GM21529 (cell line): ENCODE measurements around the gene CILP.
A peak's percentile ranks its signal among the peaks of the same experiment; 100 is the strongest.
"Not testable (repeated sequence)": the region's sequence is repeated elsewhere in the genome, so short reads cannot be mapped to it uniquely, and the experiment has no call there.

Experiments
- ATAC-seq: cut with Tn5 transposase; IDR thresholded peaks from one replicate; pipeline ENCODE4 v1.9.1; 2021; ENCODE audit not compliant: unreplicated experiment

Gene CILP, protein sequence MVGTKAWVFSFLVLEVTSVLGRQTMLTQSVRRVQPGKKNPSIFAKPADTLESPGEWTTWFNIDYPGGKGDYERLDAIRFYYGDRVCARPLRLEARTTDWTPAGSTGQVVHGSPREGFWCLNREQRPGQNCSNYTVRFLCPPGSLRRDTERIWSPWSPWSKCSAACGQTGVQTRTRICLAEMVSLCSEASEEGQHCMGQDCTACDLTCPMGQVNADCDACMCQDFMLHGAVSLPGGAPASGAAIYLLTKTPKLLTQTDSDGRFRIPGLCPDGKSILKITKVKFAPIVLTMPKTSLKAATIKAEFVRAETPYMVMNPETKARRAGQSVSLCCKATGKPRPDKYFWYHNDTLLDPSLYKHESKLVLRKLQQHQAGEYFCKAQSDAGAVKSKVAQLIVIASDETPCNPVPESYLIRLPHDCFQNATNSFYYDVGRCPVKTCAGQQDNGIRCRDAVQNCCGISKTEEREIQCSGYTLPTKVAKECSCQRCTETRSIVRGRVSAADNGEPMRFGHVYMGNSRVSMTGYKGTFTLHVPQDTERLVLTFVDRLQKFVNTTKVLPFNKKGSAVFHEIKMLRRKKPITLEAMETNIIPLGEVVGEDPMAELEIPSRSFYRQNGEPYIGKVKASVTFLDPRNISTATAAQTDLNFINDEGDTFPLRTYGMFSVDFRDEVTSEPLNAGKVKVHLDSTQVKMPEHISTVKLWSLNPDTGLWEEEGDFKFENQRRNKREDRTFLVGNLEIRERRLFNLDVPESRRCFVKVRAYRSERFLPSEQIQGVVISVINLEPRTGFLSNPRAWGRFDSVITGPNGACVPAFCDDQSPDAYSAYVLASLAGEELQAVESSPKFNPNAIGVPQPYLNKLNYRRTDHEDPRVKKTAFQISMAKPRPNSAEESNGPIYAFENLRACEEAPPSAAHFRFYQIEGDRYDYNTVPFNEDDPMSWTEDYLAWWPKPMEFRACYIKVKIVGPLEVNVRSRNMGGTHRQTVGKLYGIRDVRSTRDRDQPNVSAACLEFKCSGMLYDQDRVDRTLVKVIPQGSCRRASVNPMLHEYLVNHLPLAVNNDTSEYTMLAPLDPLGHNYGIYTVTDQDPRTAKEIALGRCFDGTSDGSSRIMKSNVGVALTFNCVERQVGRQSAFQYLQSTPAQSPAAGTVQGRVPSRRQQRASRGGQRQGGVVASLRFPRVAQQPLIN

DNA sequence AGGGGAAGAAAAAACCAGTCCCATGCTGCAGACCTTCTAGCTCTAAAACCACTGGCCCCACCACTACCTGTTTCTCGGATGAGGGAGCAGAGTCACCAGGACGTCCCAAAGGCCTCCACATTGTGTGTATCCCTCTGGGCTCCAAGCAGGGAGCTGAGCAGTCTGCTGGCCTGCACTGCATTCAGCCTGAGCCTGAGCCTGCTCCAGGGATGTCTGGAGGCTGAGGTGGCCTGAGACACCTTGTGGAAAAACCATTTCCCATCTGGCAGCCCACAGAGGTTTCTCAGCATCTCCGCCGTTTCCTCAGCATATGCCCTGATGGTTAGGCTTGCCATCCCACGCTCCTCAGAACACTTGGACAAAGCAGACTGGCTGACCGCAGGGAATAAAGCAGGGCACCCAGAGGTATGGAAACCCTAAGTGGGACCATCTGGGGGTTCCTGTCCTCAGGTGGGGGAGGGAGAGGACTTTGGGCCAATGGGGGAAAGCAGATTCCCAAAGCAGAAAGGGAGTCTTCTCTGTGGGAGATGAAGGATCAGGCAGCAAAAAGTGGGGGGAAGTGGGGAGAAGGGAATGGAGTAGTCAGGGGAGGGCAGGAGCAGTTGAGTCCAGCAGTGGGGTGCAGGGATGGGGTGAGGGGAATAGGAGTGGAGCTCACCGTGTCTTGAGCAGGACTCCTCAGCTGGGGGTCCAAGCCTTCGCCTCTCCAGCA, at the start of gene CILP:
TSS of gene CILP (minus strand) at position 704 of the 712 bp plus-strand sequence. CDS start 1,718 bp downstream, outside the sequence.
- no peak for ATAC-seq

DNA sequence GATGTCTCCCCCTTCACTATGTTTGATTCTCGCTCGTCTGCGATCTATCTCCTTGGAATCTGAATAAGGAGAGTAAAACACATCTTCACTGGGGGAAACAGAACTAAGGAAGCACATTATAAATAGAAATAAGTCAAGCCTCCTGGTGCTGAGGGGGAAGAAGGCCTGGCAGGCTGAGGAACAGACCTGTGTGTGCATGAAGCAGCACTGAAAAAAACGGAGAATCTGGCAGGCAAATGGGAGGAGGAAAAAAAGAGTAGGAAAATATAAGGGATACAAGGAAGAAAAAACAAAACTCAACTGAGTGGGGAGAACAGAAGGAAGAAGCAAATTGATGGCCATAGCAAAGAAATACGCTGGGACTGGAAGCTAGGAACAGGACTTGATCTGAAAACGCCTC, 49.7 kb upstream of the CILP start:
- no peak for ATAC-seq

DNA sequence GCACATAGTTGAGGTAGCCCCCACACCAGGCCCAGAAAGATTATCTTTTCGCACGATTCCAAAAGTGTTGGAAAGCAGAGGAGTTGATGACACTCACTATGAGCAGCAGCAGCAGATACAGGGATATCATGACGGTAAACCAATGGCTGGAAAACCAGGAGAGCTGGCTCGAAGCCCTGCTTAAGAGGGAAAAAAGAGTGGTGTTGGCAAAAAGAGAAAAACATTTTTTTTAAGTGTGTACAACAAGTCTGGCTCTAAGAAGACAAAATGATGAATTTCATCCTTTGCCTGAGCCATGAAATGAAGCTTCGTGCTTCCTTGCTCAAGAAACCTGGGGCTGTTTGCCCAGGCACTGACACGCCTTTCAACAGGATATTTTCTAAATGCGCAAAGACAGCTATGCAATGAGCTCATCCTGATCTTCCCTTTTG, 48.1 kb upstream of the CILP start:
- ATAC-seq, result no peak

DNA sequence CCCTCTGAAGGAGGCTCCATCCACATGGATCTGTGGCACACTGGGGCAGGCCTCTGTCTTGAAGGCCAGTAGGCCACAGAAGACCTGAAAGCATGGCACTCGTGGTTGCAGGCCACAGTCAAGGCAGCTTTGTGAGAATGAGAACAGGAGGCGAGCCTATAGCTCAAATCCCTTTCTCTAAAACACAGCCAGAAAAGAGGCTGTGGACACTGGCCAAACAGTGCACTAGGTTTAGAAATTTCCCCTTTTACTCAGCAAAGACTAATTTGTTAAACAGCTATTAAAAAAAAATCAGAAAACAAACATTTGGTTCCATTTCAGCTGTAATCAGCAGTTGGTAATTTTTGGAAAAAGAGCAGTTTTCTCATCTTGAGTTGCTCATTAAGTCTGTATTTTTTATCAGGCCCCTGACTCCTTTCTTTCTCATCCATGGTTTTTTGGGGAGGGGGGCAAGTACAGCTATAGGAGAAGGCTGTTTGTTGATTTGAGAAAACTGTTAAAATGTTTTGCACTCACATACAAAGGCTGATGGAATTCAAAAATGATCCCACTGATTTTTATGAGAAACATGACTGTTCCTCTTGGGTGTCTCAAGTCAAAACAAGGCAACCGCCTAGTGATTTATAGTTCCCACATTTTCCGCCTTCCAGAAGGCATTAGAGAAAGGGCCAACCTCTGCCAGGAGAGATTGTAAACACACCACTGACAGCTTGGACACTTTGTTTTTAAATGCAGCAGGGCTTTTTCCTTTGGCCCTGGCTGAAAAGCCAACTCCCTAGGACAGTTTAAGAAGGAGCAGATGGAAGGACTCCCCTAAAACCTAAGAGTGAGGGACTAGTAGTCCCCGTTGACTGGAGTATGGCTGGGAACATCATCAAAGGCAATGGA, 47.3 kb upstream of the CILP start:
- no peak for ATAC-seq

DNA sequence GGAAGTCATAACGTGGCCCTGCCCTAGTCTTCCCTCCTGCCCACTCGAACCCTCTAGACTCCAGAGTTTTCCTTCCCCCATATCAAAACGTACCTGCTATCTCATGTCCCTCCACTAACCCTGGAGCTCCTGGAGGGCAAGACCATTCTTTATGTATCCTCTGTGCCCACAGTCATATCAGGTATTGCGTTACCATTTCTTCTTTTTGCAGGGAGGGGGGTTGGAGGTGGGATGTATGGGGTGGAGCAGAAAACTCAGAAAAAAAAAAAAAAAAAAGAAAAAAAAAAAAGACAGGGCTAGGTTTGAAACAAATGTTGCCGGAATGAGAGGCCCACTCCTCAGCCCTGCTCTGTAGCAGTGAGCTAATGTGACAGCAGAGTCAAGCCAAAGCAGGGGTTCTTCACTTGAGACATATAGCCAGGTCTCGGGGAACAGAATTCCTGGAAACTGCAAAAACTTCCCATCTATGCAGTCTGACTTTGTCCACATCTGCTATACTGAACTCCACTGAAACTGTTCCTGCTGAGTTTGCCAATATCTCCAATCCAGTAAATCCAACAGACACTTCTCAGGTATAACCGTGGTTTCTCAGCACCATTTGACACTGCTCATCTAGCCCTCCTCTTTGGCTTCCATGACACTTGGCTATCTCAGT, 44.3 kb upstream of the CILP start:
- ATAC-seq, result no peak

DNA sequence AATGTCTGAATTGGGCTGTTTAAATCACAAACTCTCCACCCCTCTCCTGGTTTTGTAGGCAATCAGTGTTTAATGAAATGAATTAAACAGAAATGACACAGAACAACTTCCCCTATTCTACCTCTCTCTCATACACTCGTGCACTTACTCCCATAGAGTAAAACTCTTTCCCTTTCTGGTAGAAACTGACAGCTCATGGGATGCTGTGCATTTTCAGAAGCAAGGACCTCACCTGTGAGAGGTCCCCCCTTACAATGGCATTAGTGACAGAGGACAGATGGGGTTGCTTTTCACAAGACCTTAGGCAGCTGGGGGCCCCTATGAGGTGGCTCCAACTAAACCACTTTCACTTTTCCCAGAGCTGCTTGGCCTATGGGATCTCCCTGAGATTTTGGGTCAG, 43.5 kb upstream of the CILP start:
- ATAC-seq, result no peak

DNA sequence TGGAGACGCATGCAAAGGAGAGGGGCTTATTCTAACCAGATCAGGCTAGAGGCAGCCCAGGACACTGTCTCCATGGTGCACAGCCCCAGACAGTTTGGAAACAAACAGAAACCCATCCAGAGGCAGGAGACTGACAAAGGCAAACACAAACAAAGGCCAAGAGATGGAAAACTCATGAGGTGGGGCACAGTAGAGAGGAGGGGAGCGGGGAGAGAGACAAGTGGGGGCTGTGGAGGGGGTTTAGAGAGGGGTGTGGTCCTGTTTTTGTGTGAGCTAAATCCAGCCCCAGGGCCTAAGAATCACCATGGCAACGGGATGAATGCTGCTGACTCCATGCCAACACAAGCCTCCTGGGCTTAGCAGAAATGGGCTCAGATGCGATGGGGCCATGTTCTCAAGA, 43.1 kb upstream of the CILP start:
- no peak for ATAC-seq

DNA sequence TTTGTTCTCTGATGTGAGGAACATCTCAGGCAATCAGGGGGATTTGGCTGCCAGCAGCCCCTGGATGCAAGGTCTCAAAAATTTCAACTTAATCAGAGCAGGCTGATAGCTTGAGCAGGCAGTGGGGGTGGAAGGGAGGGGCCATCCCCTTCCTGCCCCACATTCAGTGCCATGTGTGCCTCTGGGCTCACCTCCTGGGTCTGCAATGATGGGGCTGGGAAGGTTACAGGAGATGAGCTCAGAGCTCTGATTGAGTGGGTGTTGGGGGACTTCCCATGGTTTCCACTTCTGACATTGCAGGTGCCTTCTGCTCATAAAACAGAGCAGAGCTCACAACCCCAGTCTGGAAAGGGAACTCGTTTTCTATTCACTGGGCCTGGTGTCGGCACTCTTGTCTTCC, 38.4 kb upstream of the CILP start:
- ATAC-seq, result peak; percentile 67

DNA sequence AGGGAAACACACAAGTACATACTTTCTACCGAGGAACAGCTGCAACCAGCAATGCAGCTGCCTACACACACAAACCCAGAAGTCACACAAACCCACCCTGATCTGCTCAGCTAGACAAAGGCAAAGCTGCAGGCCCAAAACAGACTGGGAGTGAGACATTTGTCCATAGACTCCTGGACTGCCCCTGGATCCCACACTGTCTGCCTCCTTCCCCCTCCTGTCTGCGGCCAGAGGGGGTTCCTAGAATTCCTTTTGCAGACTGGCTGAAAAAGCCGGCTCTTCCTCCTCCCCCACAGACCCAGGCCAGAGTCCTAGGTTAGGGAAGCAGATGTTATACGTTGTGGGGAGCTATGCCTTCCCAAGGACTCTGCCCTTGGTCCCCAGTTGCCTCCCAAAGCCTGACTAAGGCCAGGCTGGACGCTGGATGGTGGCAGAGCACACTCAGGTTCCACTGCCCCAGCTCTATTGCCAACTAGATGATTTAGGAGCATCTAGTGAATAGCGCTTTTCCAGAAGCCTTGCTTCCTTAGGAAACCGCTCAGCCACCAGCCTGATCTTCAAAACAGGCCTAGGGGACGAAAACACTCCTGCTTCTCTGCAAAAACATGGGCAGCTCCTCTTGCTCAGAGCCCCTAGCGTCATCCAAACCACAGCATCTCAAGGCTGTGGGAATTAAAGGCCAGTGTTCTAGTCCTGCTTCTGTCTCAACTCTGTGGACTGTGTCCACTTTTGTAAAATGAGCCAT, 37.4 kb upstream of the CILP start:
- no peak for ATAC-seq

DNA sequence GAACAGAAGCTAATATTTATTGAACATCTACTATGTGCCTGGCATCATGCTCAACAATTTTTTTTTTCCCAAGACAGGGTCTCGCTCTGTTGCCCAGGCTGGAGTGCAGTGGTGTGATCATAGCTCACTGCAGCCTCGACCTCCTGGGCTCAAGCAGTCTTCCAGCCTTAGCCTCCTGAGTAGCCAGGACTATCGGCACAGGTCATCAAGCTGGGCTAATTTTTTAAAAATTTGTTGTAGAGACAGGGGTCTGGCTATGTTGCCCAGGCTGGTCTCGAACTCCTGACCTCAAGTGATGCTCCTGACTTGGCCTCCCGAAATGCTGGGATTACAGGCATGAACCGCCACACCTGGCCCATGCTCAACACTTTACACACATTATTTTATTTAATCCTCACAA, 35.7 kb upstream of the CILP start:
- no peak for ATAC-seq

DNA sequence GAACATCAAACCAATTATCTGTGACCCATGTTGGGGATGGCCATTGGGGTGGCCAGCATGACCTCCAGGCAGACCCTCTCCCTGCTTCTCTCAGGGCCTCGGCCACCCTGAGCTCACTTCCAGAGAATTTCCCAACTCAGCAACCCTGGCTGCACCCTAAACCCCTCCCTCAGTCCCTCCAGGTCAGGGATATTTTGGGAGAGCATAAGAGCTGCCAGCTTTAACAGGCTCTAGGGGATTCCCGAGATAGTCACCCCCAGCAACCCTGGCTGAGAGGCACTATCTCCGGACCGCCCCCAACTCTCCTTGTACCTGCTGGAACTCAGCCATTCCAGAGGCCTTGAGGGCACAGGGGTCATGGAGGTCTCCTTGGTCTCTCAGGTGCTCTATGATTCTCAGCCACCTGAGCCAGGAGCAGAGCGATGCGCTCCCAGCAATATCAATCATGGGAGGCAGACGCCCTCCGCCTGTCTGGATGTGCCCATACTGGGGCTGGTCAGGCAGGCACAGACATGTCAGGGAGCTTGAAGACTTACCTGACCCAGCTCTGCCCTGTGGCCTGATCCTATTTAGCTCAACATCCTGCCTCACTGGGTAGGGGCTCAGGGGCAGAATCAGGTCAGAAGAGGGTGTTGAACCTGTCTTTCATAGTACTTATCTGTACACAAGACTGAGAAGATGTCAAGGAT, 34.9 kb upstream of the CILP start:
- no peak for ATAC-seq

DNA sequence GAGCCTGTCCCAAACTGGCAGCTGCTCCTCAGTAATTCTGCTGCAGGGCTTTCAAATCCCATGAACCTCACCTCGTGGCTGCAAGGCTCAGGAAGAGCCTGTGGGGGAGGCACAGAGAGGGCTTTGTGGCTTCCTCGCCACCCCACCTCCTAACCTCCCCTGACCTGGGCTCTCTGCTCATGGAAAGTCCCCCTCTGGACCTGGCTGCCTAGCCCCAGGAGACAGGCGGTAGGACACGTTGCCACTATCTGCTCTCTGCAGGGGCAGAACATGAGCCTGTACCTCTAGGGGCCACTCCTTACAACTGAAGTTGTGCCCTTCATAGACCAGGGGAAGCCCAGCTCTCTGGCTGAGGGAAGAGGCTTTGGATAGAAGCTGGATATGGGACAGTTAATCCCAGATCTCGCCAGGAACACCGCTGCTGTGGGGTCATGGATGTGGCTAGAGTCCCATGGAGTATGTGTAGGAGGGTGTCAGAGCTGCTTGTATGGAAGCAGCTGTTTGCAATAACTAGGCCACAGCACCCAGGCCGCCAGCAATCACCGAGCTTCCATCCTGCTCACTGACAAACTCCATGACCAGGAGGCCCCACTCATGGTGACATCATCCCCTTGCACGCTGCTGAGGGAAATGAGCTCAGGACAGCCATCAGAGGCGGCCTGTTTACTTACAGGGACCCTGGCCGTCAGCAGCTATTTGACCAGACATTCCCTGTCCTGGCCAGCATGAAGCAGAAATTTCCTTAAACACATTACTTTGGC, 34.0 kb upstream of the CILP start:
- no peak for ATAC-seq

DNA sequence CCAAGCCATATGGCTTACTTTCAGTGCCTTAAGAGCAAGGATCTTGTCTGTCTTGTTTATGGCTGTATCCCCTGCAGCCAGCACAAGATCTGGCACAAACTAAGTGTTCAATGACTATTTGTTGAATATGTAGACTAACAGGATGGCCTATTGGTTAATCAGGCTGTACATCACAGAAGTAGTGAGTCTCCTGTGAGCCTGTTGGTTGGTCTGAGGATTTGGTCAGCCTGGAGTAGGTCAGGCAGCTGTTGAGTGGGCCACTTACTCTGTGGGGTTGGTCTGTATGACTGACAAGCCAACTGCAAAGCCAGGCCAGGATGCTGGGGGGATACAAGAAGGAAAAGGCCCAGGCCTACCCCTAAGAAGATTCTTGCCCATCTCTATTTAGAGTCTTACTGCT, 33.4 kb upstream of the CILP start:
- no peak for ATAC-seq

DNA sequence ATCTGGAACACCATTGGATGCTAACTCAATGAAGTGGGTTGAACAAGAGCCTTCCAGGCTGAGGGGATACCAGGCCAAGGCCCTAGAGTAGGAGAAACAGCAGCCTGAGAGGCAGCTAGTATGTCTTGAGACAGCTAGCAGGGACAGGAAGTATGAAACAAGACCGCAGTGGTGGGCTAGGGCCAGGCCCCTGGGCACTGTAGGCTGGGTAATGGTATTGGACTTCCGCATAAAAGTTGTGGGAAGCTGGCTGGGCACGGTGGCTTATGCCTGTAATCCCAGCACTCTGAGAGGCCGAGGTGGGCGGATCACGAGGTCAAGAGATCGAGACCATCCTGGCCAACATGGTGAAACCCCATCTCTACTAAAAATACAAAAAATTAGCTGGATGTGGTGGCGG, 25.2 kb upstream of the CILP start:
- ATAC-seq, result not testable (repeated sequence)

DNA sequence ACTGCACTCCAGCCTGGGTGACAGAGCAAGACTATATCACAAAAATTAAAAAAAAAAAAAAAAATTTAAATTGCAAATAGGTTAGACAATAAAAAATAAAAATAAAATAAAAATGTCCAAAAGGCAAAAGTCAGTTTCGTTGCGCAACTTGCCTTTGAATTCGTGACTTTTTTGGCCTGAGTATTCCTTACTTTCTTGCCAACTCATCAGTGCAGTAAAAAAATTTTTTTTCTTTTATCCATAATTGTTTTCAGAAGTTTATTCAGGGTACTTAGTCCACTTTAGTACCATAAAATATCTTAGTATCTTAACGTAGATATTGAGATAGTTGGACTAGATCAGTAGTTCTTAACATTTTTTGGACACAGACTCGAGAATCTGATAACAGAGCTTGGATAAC, 22.4 kb upstream of the CILP start:
- no peak for ATAC-seq

DNA sequence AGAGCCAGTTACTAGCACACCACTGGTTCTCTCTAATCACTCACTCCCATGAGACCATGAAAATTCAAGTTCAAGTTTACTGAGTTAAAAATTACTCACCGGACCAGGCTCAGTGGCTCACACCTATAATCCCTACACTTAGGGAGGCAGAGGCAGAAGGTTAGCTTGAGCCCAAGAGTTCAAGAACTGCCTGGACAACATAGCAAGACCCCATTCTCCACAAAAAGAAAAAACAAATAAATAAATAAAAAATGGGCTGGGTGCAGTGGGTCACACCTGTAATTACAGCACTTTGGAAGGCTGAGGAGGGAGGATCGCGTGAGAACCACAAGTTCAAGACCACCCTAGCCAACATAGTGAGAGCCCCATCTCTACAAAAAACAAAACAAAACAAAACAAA, 21.2 kb upstream of the CILP start:
- ATAC-seq, result no peak

DNA sequence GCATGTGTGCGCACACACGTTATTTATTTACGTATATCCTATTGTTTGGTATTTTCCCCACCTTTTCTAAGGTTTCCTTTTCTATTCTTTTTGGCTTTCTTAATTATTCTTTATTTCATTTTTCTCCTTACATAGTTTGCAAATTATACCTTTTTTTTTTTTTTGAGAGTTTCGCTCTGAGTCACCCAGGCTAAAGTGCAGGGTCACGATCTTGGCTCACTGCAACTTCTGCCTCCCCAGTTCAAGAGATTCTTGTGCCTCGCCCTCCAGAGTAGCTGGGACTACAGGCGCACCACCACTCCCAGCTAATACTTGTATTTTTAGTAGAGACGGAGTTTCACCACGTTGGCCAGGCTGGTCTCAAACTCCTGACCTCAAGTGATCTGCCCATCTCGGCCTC, 20.0 kb upstream of the CILP start:
- no peak for ATAC-seq
